Measurements from ENCODE around the gene CCDC6. TPM values are rescaled to one million over a fixed set of nuclear protein-coding genes. Genes with fewer than 3 reads are reported as not detected.

Gene CCDC6
- total and polyA plus RNA-seq, 2 of the 8 experiments (the other 6 are each of a cell fraction or from before 2014, with no cell fraction given) = 42.2 to 74.4 TPM

DNA sequence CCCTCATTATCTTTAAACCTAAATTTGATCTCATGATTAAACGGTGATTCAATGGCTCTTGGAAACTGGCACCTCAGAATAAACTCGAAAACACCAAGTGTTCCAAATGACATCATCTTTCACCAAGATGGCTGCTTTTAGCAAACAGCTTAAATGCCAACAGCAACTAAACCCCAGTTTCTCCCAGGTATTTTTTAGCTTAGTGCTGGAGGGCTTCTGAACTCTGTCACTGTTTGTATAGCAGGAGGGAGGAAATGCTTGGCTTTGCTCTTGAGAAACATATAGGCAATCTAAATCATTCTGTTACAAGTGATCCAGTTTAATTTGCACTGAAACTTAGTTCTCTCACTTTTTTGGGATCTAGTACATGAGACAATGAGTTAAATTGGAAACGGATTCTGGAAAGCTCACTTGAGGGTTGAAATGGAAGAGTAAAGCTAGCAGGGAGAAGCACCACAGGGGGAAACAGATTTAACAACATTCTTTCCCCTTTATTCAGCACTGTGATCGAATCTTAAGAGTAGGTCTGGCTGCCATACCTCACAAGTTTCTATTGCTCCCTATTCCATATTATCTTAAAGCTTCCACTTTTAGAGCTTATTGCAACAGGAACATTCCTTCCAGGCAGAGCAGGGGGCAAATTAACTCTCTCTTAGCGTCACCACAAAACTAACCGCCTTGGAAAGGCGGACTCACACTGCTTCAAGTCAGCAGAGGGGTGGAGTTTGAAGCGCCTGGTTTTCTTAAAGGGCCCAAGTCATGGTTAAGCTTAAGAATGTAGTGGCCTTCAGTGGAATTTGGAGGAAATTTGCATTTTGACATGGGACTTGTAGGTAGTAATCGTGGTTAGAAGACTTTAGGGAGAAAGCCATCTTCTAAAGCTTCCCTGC, 1.8 kb upstream of the CCDC6 start:
- peak; percentile 82 for FAIRE-seq
- WGBS, 2 experiments (ENCODE audit: extremely low coverage in 1 of 2, insufficient coverage in 1 of 2, insufficient read length in 1 of 2, insufficient replicate concordance in 2 of 2, low coverage in 1 of 2, low lambda C conversion rate in 2 of 2, missing lambda C conversion rate in 1 of 2) = 7% methylated on average over 9 of the region's 9 CpGs; no CpG with 5 or more reads in 1 of the 2 experiments
- POLR2A ChIA-PET (ENCODE audit: partially characterized antibody) = interaction anchor here (0.6 to 7.8 kb wide), 25 partner anchors 10 to 280 kb away, joined by 3 to 90 read pairs (median 4); partner anchors contain the start of gene SLC16A9
- no peak overlapping the region; the same call in 1 of the 2 replicates for H2BK20ac ChIP-seq (ENCODE audit: low read length)
- peak overlapping the region; percentile 64; the same call in 1 of the 2 replicates for H2BK12ac ChIP-seq (ENCODE audit: low read depth, low read length)
- peak overlapping the region; percentile 79 for H3K4me2 ChIP-seq (ENCODE audit: insufficient read depth in 1 of 2, low read depth in 2 of 2, low read length in 2 of 2)
- H4K20me1 ChIP-seq (replicated peaks in 1 of 2; ENCODE audit: control insufficient read depth in 1 of 2, insufficient read depth in 2 of 2, low read length in 2 of 2) = peaks cover 12 to 17% of the 10 kb centered on the region in 2 experiments
- no peak overlapping the region for H3K4ac ChIP-seq (replicated peaks; ENCODE audit: insufficient read length, low read depth, low read length)
- 0 out of 2 replicates have a peak, but pooled peaks cover 2% of the 10 kb centered on the region for H3K79me1 ChIP-seq (ENCODE audit: low read depth, low read length)
- CTCF ChIA-PET (ENCODE audit: partially characterized antibody) = interaction anchor here (0.6 to 4.9 kb wide), 16 partner anchors 10 to 282 kb away, joined by 3 to 34 read pairs (median 4); no protein-coding TSS in a partner anchor
- H4K91ac ChIP-seq (replicated peaks; ENCODE audit: insufficient read length, low read length) = peak overlapping the region; percentile 8
- H3K9ac ChIP-seq (replicated peaks in 1 of 4; ENCODE audit: extremely low read depth in 1 of 4, low read depth in 3 of 4, low read length in 3 of 4) = peak overlapping the region; percentile 62 to 72 (median 66)
- H2BK120ac ChIP-seq (replicated peaks; ENCODE audit: low read depth, low read length) = no peak overlapping the region
- H2BK15ac ChIP-seq (ENCODE audit: low read length) = peak overlapping the region; percentile 54; the same call in 1 of the 2 replicates
- H3K36me3 ChIP-seq (ENCODE audit: control insufficient read depth in 2 of 4, insufficient read depth in 4 of 4, low read length in 3 of 4) = no peaks in the 10 kb centered on the region
- H3K18ac ChIP-seq (ENCODE audit: extremely low read depth, low read length) = peak overlapping the region; percentile 39
- peaks cover 24 to 29% of the 10 kb centered on the region in 2 experiments for H3K79me2 ChIP-seq (ENCODE audit: control insufficient read depth in 1 of 2, insufficient read depth in 2 of 2, low read length in 2 of 2)
- H3K4me1 ChIP-seq (replicated peaks in 1 of 4; ENCODE audit: control insufficient read depth in 3 of 4, insufficient read depth in 4 of 4, low read length in 3 of 4) = peaks cover 2 to 16% (median 10%) of the 10 kb centered on the region in 4 experiments; a peak in 6 of 7 replicates
- peaks cover 16% of the 10 kb centered on the region for H3K23me2 ChIP-seq (ENCODE audit: low read depth, low read length)
- H3K27ac ChIP-seq (ENCODE audit: low read depth, low read length) = peak overlapping the region; percentile 90
- H4K8ac ChIP-seq (ENCODE audit: extremely low read depth, insufficient read depth, low read length) = no peak overlapping the region
- peak overlapping the region; percentile 74 for H4K5ac ChIP-seq (ENCODE audit: insufficient read length, low read depth, low read length)
- H2AK5ac ChIP-seq (ENCODE audit: low read depth, low read length) = no peak overlapping the region
- peak overlapping the region; percentile 23 to 98 (median 56) for H3K4me3 ChIP-seq (ENCODE audit: extremely low read depth in 1 of 4, insufficient read depth in 2 of 4, low read depth in 3 of 4, low read length in 4 of 4)
- peak overlapping the region; percentile 23 for H3K56ac ChIP-seq (replicated peaks; ENCODE audit: insufficient read length, low read depth, low read length)
- no peak overlapping the region for H3K23ac ChIP-seq (ENCODE audit: insufficient read length)
- H3K27me3 ChIP-seq (replicated peaks in 1 of 4; ENCODE audit: control insufficient read depth in 3 of 4, extremely low read depth in 1 of 4, insufficient read depth in 3 of 4, low read length in 3 of 4) = no peaks in the 10 kb centered on the region
- DNase-seq (ENCODE audit: low read depth in 1 of 2, low spot score in 2 of 2) = peak; percentile 58 to 80
- H3K14ac ChIP-seq (ENCODE audit: insufficient read length) = no peak overlapping the region
- peak overlapping the region; percentile 87 for H2BK5ac ChIP-seq (ENCODE audit: low read depth, low read length)
- H3K9me3 ChIP-seq (ENCODE audit: insufficient read depth in 2 of 2, low read depth in 1 of 2, low read length in 1 of 2) = no peaks in the 10 kb centered on the region
- no peak overlapping the region for H2AFZ ChIP-seq (ENCODE audit: low read length)
- peak; percentile 75 to 94 for TF ChIP-seq POLR2A (IDR thresholded peaks at IDR 0.05; ENCODE audit: control extremely low read depth in 1 of 2, low read depth in 2 of 2, low read length in 2 of 2)
- TF ChIP-seq RAD21 (IDR thresholded peaks at IDR 0.05 in 1 of 2, conservative IDR thresholded peaks at IDR 0.05 in 1 of 2; ENCODE audit: low read depth in 2 of 2, low read length in 2 of 2) = 0 out of 4 replicates have a peak, but pooled peaks of 1 of the 2 experiments have one; percentile 7
- 0 out of 4 replicates have a peak, but pooled peaks have one; percentile 18 to 61 for TF ChIP-seq SIN3A (conservative IDR thresholded peaks at IDR 0.05 in 1 of 2, IDR thresholded peaks at IDR 0.05 in 1 of 2; ENCODE audit: low read depth in 1 of 2, low read length in 2 of 2)
- peak; percentile 56; the same call in 1 of the 2 replicates for TF ChIP-seq POLR2AphosphoS5 (IDR thresholded peaks at IDR 0.05; ENCODE audit: low read depth, low read length)
- TF ChIP-seq BCL11A (IDR thresholded peaks at IDR 0.05; ENCODE audit: low read depth in 2 of 2, low read length in 2 of 2) = no peak
- TF ChIP-seq POU5F1 (IDR thresholded peaks at IDR 0.05; ENCODE audit: low read depth, low read length) = 0 out of 2 replicates have a peak, but pooled peaks have one; percentile 7
- TF ChIP-seq TBP (IDR thresholded peaks at IDR 0.05; ENCODE audit: low read depth, low read length) = peak; percentile 78
- no peak for TF ChIP-seq SUZ12 (IDR thresholded peaks at IDR 0.05; ENCODE audit: low read length)
- peak; percentile 87 for TF ChIP-seq YY1 (IDR thresholded peaks at IDR 0.05; ENCODE audit: low read depth, low read length)

All from H1 (cell line).